Caco-2 (cell line): ENCODE results near the gene CAPZA2. TPM values are rescaled to one million over a fixed set of nuclear protein-coding genes. Genes with fewer than 3 reads are reported as not detected.

Experiments
- BruUV-seq: library from RNA; stranded (reverse); fragments of 400-500 nt; replicated peaks from 2 replicates; lab custom pipeline; 2021; lab: Mats Ljungman, UMichigan
- CTCF ChIA-PET: fragments of 300-600 bp; sonication (Branson Sonifier 250); formaldehyde crosslinking; loops from one replicate; lab custom pipeline; 2022; ENCODE audit warnings: antibody characterized with exemption; lab: Charles Lee
- POLR2A ChIA-PET: fragments of 300-600 bp; sonication (Branson Sonifier 250); formaldehyde crosslinking; loops from one replicate; lab custom pipeline; 2022; ENCODE audit warnings: antibody characterized with exemption; lab: Charles Lee
- DNase-seq, 2 experiments: peaks; one replicate each; pipeline versions ENCODE4 v3.0.0 to v3.0.0-alpha.2; 2020 to 2022
- H3K27me3 ChIP-seq: replicated peaks from 2 replicates; pipeline ENCODE4 v1.6.0; 2011; ENCODE audit warnings: low read length; ENCODE audit not compliant: control insufficient read depth, insufficient read depth
- H3K36me3 ChIP-seq: 2 replicates; pipeline ENCODE4 v1.5.1; 2011; ENCODE audit warnings: low read length; ENCODE audit not compliant: control insufficient read depth, insufficient read depth
- H3K4me1 ChIP-seq: fragments of 250-450 bp; sonication (Bioruptor Pico); 2 replicates; pipeline ENCODE4 v1.5.1; 2020; ENCODE audit warnings: mild to moderate bottlenecking
- H3K4me3 ChIP-seq: 2 replicates; pipeline ENCODE4 v1.5.1; 2011; ENCODE audit warnings: low read depth, mild to moderate bottlenecking, control low read depth, low read length
- H3K9me3 ChIP-seq: fragments of 250-450 bp; sonication (Bioruptor Pico); 2 replicates; pipeline ENCODE4 v1.5.1; 2020; ENCODE audit warnings: mild to moderate bottlenecking, moderate library complexity
- H3K27ac Mint-ChIP-seq: one replicate; pipeline ENCODE4 v1.8.0; 2022; ENCODE audit warnings: mixed read lengths; ENCODE audit not compliant: unreplicated experiment
- H3K27me3 Mint-ChIP-seq: one replicate; pipeline ENCODE4 v1.8.0; 2022; ENCODE audit warnings: mixed read lengths; ENCODE audit not compliant: insufficient read depth, unreplicated experiment
- H3K36me3 Mint-ChIP-seq: one replicate; pipeline ENCODE4 v1.8.0; 2022; ENCODE audit warnings: mild to moderate bottlenecking, mixed read lengths; ENCODE audit not compliant: insufficient read depth, unreplicated experiment
- H3K4me1 Mint-ChIP-seq: one replicate; pipeline ENCODE4 v1.8.0; 2022; ENCODE audit warnings: low read depth, mixed read lengths; ENCODE audit not compliant: unreplicated experiment
- H3K4me3 Mint-ChIP-seq: one replicate; pipeline ENCODE4 v1.8.0; 2022; ENCODE audit warnings: mild to moderate bottlenecking, moderate library complexity, mixed read lengths; ENCODE audit not compliant: unreplicated experiment
- H3K9me3 Mint-ChIP-seq: one replicate; pipeline ENCODE4 v1.8.0; 2022; ENCODE audit warnings: mixed read lengths; ENCODE audit not compliant: unreplicated experiment
- CTCF ChIP-seq, 2 experiments: fragments of 200-600 bp in 1 of 2; IDR thresholded peaks; 1 replicate in 1 of 2; 2 replicates in 1 of 2; pipeline versions ENCODE4 v1.5.1 to v1.8.0; 2011 to 2022; ENCODE audit warnings: antibody characterized with exemption in 1 of 2, control low read depth in 1 of 2, inconsistent platforms in 1 of 2, low read depth in 1 of 2, low read length in 1 of 2, mild to moderate bottlenecking in 1 of 2, moderate library complexity in 1 of 2; ENCODE audit not compliant: insufficient read depth in 1 of 2, severe bottlenecking in 1 of 2, unreplicated experiment in 1 of 2
- intact Hi-C: fragments of 100-400 bp; cut with micrococcal nuclease; formaldehyde crosslinking; loops from one replicate; pipeline ENCODE4 v1.10.0; 2022; ENCODE audit not compliant: unreplicated experiment
- total RNA-seq: library from RNA; stranded (reverse); gene quantifications from 2 replicates; pipeline ENCODE4 v1.2.3, GENCODE V29; 2022

Gene CAPZA2
- total RNA-seq, 1 experiment from 2014 or later, result 271 TPM

DNA sequence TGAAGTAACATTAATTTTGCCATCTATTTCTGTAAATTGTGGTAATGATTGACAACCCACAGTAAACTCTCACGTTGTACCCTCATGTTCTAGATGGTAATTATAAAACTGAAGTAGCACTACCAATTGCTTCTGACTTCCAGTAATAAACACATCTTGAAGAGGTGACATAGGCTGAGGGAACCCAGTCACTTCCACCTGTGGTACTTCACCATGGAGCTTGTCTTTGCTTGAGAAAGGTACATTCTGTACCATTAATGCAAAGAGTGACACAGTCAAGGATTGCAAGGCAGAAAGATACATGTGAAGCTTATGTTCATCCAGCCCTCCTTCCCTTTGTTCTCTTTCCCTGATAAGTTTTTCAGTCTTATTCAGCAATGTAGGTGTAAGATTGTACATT, 11.2 kb downstream of the CAPZA2 start:
- Mint-ChIP-seq H3K36me3 (peaks cover 11% of the 10 kb centered on the region), H3K4me1 (peaks cover 23% of the 10 kb centered on the region), H3K9me3 (no peaks in the 10 kb centered on the region), H3K27me3 (no peaks in the 10 kb centered on the region), H3K27ac (no peak overlapping the region), H3K4me3 (no peak overlapping the region)
- CTCF ChIA-PET, result no interaction called here
- Histone ChIP-seq H3K4me3 (no peak overlapping the region), H3K9me3 (no peaks in the 10 kb centered on the region), H3K27me3 (no peaks in the 10 kb centered on the region), H3K36me3 (no peaks in the 10 kb centered on the region; the same call in 1 of the 2 replicates), H3K4me1 (peaks cover 28% of the 10 kb centered on the region)
- TF ChIP-seq CTCF (IDR thresholded peaks at IDR 0.05; ENCODE audit: insufficient read depth in 1 of 2, low read depth in 1 of 2, low read length in 1 of 2, severe bottlenecking in 1 of 2, unreplicated experiment in 1 of 2), result no peak
- POLR2A ChIA-PET, result no interaction called here
- BruUV-seq, result no TSS peak
- intact Hi-C loops, result no loop called here
- no peak for DNase-seq

DNA sequence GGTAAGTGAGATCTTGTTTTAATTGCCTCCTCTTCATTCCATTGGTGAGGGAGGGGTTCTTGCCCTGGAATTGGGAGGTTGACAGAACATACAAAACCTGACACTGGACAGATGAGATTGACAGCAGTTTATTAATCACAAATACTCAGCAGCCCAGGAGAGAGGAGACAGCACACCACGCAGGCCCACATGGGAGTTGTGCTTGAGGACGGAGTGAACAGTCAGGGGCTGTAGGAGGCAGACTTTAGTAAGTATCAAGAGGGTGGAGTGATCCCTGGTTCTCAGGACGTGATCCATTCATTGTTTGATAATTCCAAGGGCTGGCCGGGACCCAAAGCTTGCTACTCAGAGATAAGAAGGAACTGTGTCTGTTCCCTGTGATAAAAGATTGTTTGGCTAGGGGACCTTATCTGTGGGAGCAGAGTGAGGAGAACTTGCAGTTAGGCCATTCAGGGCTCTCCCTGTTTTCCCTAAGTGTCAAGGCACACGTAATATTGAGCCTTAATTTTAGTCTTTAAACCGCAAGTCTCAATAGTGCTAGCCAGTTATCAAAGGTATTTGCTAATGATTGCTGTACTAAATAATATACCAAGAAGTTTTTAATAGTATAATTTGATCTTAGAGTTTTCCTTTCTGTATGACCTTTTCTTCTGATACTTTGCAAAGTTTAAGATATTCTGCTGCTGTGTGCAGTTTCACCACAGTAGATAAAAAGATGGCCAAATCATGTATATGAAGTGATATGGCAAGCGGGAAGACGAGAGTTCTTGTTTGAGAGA, 14.5 kb downstream of the CAPZA2 start:
- peaks cover 23% of the 10 kb centered on the region for H3K4me1 ChIP-seq
- peak; percentile 36 to 55 for DNase-seq
- no peak overlapping the region for H3K4me3 ChIP-seq
- POLR2A ChIA-PET, result no interaction called here
- Mint-ChIP-seq H3K27ac (no peak overlapping the region), H3K27me3 (no peaks in the 10 kb centered on the region), H3K4me3 (no peak overlapping the region), H3K9me3 (no peaks in the 10 kb centered on the region), H3K4me1 (peaks cover under 1% of the 10 kb centered on the region), H3K36me3 (peaks cover 15% of the 10 kb centered on the region)
- BruUV-seq, result no TSS peak
- H3K27me3 ChIP-seq, result no peaks in the 10 kb centered on the region
- intact Hi-C loops, result loop anchor here (5.0 kb wide), 1 partner anchor 65 kb away; no protein-coding TSS in a partner anchor
- H3K36me3 ChIP-seq, result no peaks in the 10 kb centered on the region
- CTCF ChIA-PET, result no interaction called here
- no peaks in the 10 kb centered on the region for H3K9me3 ChIP-seq
- TF ChIP-seq CTCF (IDR thresholded peaks at IDR 0.05; ENCODE audit: insufficient read depth in 1 of 2, low read depth in 1 of 2, low read length in 1 of 2, severe bottlenecking in 1 of 2, unreplicated experiment in 1 of 2), result no peak

GRCh38 chr7:116877443-116878217, 15.2 kb downstream of the CAPZA2 start:
- no peak overlapping the region for H3K4me3 ChIP-seq
- ChIA-PET POLR2A (no interaction called here), CTCF (no interaction called here)
- no peaks in the 10 kb centered on the region for H3K27me3 ChIP-seq
- no peaks in the 10 kb centered on the region for H3K9me3 ChIP-seq
- no peak for DNase-seq
- intact Hi-C loops, result loop anchor here (5.0 kb wide), 1 partner anchor 65 kb away; no protein-coding TSS in a partner anchor
- Mint-ChIP-seq H3K4me3 (no peak overlapping the region), H3K27me3 (no peaks in the 10 kb centered on the region), H3K27ac (no peak overlapping the region), H3K9me3 (no peaks in the 10 kb centered on the region), H3K36me3 (peaks cover 15% of the 10 kb centered on the region), H3K4me1 (no peaks in the 10 kb centered on the region)
- no TSS peak for BruUV-seq
- no peaks in the 10 kb centered on the region for H3K36me3 ChIP-seq
- TF ChIP-seq CTCF (IDR thresholded peaks at IDR 0.05; ENCODE audit: insufficient read depth in 1 of 2, low read depth in 1 of 2, low read length in 1 of 2, severe bottlenecking in 1 of 2, unreplicated experiment in 1 of 2), result no peak
- H3K4me1 ChIP-seq, result peaks cover 26% of the 10 kb centered on the region
